ENCODE results near the gene PSMD1. TPM values are rescaled to one million over a fixed set of nuclear protein-coding genes. Genes with fewer than 3 reads are reported as not detected.
A peak's percentile ranks its signal among the peaks of the same experiment; 100 is the strongest.

The PSMD1 gene
- polyA plus RNA-seq, 1 donor (not counting 4 experiments of a cell fraction or from before 2014, with no cell fraction given), result 262 TPM

- Histone ChIP-seq H3K9me1 (ENCODE audit: control insufficient read depth, extremely low read depth, insufficient read depth, low read length) (no peaks in the 10 kb centered on the region), H3K36me3 (ENCODE audit: control insufficient read depth in 2 of 2, extremely low read depth in 1 of 2, insufficient read depth in 2 of 2, low read length in 2 of 2) (no peaks in the 10 kb centered on the region), H3K79me2 (ENCODE audit: control insufficient read depth, insufficient read depth, low read length) (no peaks in the 10 kb centered on the region), H3K4me1 (ENCODE audit: control insufficient read depth, extremely low read depth, insufficient read depth, low read length) (no peaks in the 10 kb centered on the region), H3K27me3 (ENCODE audit: control insufficient read depth, extremely low read depth, insufficient read depth, low read length) (peaks cover 37% of the 10 kb centered on the region), H3K27ac (ENCODE audit: control insufficient read depth, insufficient read depth, low read length) (no peak overlapping the region), H3K9me3 (ENCODE audit: control insufficient read depth, low read depth, low read length) (no peaks in the 10 kb centered on the region), H3K4me2 (ENCODE audit: control insufficient read depth, extremely low read depth, insufficient read depth, low read depth, low read length) (no peak overlapping the region), H3K4me3 (ENCODE audit: control insufficient read depth in 2 of 3, extremely low read depth in 1 of 3, insufficient read depth in 2 of 3, low read depth in 1 of 3, low read length in 3 of 3) (no peak overlapping the region), H2AFZ (ENCODE audit: control insufficient read depth, low read length) (no peak overlapping the region), H4K20me1 (ENCODE audit: control insufficient read depth, extremely low read depth, insufficient read depth, low read length) (no peaks in the 10 kb centered on the region), H3K9ac (ENCODE audit: control insufficient read depth, extremely low read depth, insufficient read depth, low read length) (no peak overlapping the region)
- DNase-seq (ENCODE audit: low read depth, low spot score) (no peak), FAIRE-seq (no peak)
- no peak for TF ChIP-seq EZH2 (IDR thresholded peaks at IDR 0.05; ENCODE audit: low read length)
- TF ChIP-seq, protein P1, sequence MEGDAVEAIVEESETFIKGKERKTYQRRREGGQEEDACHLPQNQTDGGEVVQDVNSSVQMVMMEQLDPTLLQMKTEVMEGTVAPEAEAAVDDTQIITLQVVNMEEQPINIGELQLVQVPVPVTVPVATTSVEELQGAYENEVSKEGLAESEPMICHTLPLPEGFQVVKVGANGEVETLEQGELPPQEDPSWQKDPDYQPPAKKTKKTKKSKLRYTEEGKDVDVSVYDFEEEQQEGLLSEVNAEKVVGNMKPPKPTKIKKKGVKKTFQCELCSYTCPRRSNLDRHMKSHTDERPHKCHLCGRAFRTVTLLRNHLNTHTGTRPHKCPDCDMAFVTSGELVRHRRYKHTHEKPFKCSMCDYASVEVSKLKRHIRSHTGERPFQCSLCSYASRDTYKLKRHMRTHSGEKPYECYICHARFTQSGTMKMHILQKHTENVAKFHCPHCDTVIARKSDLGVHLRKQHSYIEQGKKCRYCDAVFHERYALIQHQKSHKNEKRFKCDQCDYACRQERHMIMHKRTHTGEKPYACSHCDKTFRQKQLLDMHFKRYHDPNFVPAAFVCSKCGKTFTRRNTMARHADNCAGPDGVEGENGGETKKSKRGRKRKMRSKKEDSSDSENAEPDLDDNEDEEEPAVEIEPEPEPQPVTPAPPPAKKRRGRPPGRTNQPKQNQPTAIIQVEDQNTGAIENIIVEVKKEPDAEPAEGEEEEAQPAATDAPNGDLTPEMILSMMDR (optimal IDR thresholded peaks at IDR 0.05 in 1 of 3, IDR thresholded peaks at IDR 0.05 in 1 of 3, conservative IDR thresholded peaks at IDR 0.05 in 1 of 3; ENCODE audit: extremely low read depth in 1 of 3, insufficient read depth in 2 of 3, low read length in 3 of 3), result no peak
- dilution Hi-C loops (cut with MboI; ENCODE audit: extremely low pct_ligation_motif_present, low sequenced_read_pairs), result no loop called here
Observed at GRCh38 chr2:231034291-231034882, 22.3 kb upstream of the PSMD1 start.

DNA sequence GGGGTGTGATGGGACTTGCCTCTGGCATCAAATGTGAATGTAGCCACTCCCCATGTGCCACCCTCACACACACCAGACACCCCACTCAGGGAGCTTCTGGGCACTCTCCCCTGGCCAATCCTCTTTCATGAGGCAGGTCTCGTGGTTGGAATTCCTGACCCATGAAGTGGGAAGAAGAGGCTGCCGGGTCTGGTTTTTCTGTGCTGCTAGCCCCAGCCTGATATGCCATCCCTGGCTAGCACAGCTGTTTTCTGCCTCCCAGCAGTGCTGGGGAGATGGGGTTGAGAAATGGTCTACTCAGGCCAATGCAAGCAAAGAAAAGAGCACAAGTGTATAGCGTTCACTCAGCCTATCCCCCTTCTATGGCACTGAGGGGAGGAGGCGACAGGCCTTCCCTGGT is 20.5 kb upstream of the PSMD1 start:
- Histone ChIP-seq H3K79me2 (ENCODE audit: control insufficient read depth, insufficient read depth, low read length) (no peaks in the 10 kb centered on the region), H3K9ac (ENCODE audit: control insufficient read depth, extremely low read depth, insufficient read depth, low read length) (no peak overlapping the region), H2AFZ (ENCODE audit: control insufficient read depth, low read length) (no peak overlapping the region), H3K27me3 (ENCODE audit: control insufficient read depth, extremely low read depth, insufficient read depth, low read length) (peaks cover 42% of the 10 kb centered on the region), H3K4me2 (ENCODE audit: control insufficient read depth, extremely low read depth, insufficient read depth, low read depth, low read length) (no peak overlapping the region), H3K9me3 (ENCODE audit: control insufficient read depth, low read depth, low read length) (no peaks in the 10 kb centered on the region), H3K4me3 (ENCODE audit: control insufficient read depth in 2 of 3, extremely low read depth in 1 of 3, insufficient read depth in 2 of 3, low read depth in 1 of 3, low read length in 3 of 3) (no peak overlapping the region), H3K4me1 (ENCODE audit: control insufficient read depth, extremely low read depth, insufficient read depth, low read length) (no peaks in the 10 kb centered on the region), H4K20me1 (ENCODE audit: control insufficient read depth, extremely low read depth, insufficient read depth, low read length) (no peaks in the 10 kb centered on the region), H3K9me1 (ENCODE audit: control insufficient read depth, extremely low read depth, insufficient read depth, low read length) (no peaks in the 10 kb centered on the region), H3K36me3 (ENCODE audit: control insufficient read depth in 2 of 2, extremely low read depth in 1 of 2, insufficient read depth in 2 of 2, low read length in 2 of 2) (no peaks in the 10 kb centered on the region), H3K27ac (ENCODE audit: control insufficient read depth, insufficient read depth, low read length) (no peak overlapping the region)
- DNase-seq (ENCODE audit: low read depth, low spot score) (no peak), FAIRE-seq (no peak)
- dilution Hi-C loops (cut with MboI; ENCODE audit: extremely low pct_ligation_motif_present, low sequenced_read_pairs), result no loop called here
- TF ChIP-seq, protein P1 (optimal IDR thresholded peaks at IDR 0.05 in 1 of 3, IDR thresholded peaks at IDR 0.05 in 1 of 3, conservative IDR thresholded peaks at IDR 0.05 in 1 of 3; ENCODE audit: extremely low read depth in 1 of 3, insufficient read depth in 2 of 3, low read length in 3 of 3), result no peak
- TF ChIP-seq EZH2 (IDR thresholded peaks at IDR 0.05; ENCODE audit: low read length), result peak; percentile 6
